ENCODE results near the gene RIOX2.

RIOX2 gene

DNA sequence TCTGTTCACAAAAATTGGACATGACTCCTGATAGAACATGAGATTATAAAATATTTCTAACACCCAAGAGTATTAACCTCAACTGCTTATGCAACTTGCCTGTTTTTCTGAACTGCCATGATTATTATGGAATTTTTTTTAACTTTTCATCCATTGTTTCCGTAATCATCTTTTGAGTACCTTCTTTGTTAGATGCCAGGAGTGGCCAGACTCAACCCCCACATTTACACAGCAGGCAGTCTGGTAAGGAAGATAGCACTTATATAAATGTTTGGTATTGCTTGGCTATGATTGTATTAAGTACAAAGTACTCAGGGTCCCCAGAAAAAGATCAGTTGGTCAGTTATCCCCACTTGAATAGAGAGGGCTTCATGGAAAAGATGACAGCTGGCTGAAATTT lies 76.1 kb downstream of the RIOX2 start:
- H3K4me1 ChIP-seq (ENCODE audit: insufficient read depth, low read length) = peaks cover 12% of the 10 kb centered on the region
- no peaks in the 10 kb centered on the region for H3K9me3 ChIP-seq (ENCODE audit: control insufficient read depth, insufficient read depth, low read length)
- no peaks in the 10 kb centered on the region for H3K36me3 ChIP-seq (ENCODE audit: insufficient read depth, low read length)
- H3K9ac ChIP-seq (ENCODE audit: low read depth, low read length) = no peak overlapping the region

- H3K9me3 ChIP-seq (ENCODE audit: control insufficient read depth, insufficient read depth, low read length) = no peaks in the 10 kb centered on the region
- H3K4me1 ChIP-seq (ENCODE audit: insufficient read depth, low read length) = peaks cover 12% of the 10 kb centered on the region
- no peak overlapping the region for H3K9ac ChIP-seq (ENCODE audit: low read depth, low read length)
- H3K36me3 ChIP-seq (ENCODE audit: insufficient read depth, low read length) = no peaks in the 10 kb centered on the region
Observed at GRCh38 chr3:97895216-97895615, 77.0 kb downstream of the RIOX2 start.

DNA sequence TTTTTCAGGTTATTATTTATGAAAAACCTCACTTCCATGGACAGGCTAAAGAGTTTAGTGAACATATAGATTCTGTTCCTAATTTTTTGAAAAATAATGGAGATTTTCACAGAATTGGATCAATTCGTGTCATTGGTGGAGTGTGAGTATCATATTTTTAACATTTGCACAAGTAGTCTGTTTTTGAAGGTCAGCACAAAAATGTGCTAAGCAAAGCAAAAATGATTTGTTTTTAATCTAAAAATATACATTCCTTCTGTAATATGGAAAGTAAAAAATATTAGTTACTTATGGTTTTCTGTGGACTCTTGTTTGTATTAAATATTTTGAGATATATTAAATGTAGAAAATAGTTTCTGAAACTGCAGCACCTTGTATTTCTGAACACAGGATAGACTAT lies 79.4 kb downstream of the RIOX2 start:
- Histone ChIP-seq H3K9me3 (ENCODE audit: control insufficient read depth, insufficient read depth, low read length) (no peaks in the 10 kb centered on the region), H3K36me3 (ENCODE audit: insufficient read depth, low read length) (no peaks in the 10 kb centered on the region), H3K9ac (ENCODE audit: low read depth, low read length) (no peak overlapping the region), H3K4me1 (ENCODE audit: insufficient read depth, low read length) (peaks cover 12% of the 10 kb centered on the region)

Measured in ES-I3 (cell line).